K562 (cell line): ENCODE results near the gene CLIP2. TPM values are rescaled to one million over a fixed set of nuclear protein-coding genes. Genes with fewer than 3 reads are reported as not detected.

Experiments
- GTF2F1 ChIP-seq: IDR thresholded peaks from 2 replicates; pipeline ENCODE4 v1.6.1; 2011; ENCODE audit warnings: low read depth, low read length, improper control_type of control experiment
- KDM4B ChIP-seq, 2 experiments: fragments of 450-650 bp in 1 of 2; sonication (generic) in 1 of 2; IDR thresholded peaks; 2 replicates each; pipeline ENCODE4 v1.6.1; 2016 to 2017; ENCODE audit warnings: borderline replicate concordance in 2 of 2, antibody characterized with exemption in 1 of 2, low read depth in 1 of 2, mild to moderate bottlenecking in 1 of 2
- MYNN ChIP-seq, 2 experiments: sonication (generic); formaldehyde crosslinking in 1 of 2; IDR thresholded peaks; 2 replicates each; pipeline versions ENCODE4 v1.5.0 to v1.6.1; 2016 to 2020; ENCODE audit warnings: antibody characterized with exemption in 1 of 2, missing genetic modification reagents in 1 of 2
- NCOA4 ChIP-seq: fragments of 450-650 bp; IDR thresholded peaks from 2 replicates; pipeline ENCODE4 v1.6.1; 2018; ENCODE audit warnings: mild to moderate bottlenecking; ENCODE audit not compliant: partially characterized antibody
- SMAD4 ChIP-seq: fragments of 250-450 bp; sonication (Bioruptor Pico); conservative IDR thresholded peaks from 2 replicates; pipeline ENCODE4 v1.8.0; 2021; ENCODE audit warnings: inconsistent platforms, mild to moderate bottlenecking, moderate library complexity
- ZNF239 ChIP-seq: fragments of 250-450 bp; sonication (Bioruptor Pico); IDR thresholded peaks from 2 replicates; pipeline ENCODE4 v1.4.0; 2020; ENCODE audit warnings: mild to moderate bottlenecking
- ZNF551 ChIP-seq: fragments of 250-450 bp; sonication (Bioruptor Pico); IDR thresholded peaks from 2 replicates; pipeline ENCODE4 v1.5.0; 2021; ENCODE audit warnings: mild to moderate bottlenecking, moderate library complexity
- ZNF583 ChIP-seq: fragments of 250-450 bp; sonication (Bioruptor Pico); IDR thresholded peaks from 2 replicates; pipeline ENCODE4 v1.4.0; 2020
- ZNF644 ChIP-seq: fragments of 200-800 bp; sonication (Bioruptor generic); IDR thresholded peaks from 2 replicates; pipeline ENCODE4 v1.6.1; 2016; ENCODE audit warnings: low read depth, missing genetic modification characterization, missing compliant biosample characterization
- ZNF696 ChIP-seq: fragments of 250-450 bp; sonication (Bioruptor Pico); conservative IDR thresholded peaks from 2 replicates; pipeline ENCODE4 v1.4.0; 2020; ENCODE audit warnings: mild to moderate bottlenecking, moderate library complexity
- polyA plus RNA-seq, 8 experiments: library from polyadenylated mRNA; depleted of rRNA in 4 of 8; stranded (reverse) in 5 of 8; unstranded in 3 of 8; fragments of >200 nt; fragmentation: Nextera tagmentation in 2 of 8; fragmentation: Illumina TruSeq in 1 of 8; extraction: Ambion mirVana in 2 of 8; extraction: Trizol in 1 of 8; gene quantifications; 2 replicates each; pipeline versions ENCODE4 v1.2.1 to v1.2.3, GENCODE V29; 2011 to 2014; ENCODE audit warnings: inconsistent platforms in 1 of 8, missing spikeins in 1 of 8
- total RNA-seq, 7 experiments: library from RNA; depleted of rRNA in 6 of 7; stranded (reverse); fragments of >200 nt in 6 of 7; fragmentation: Illumina TruSeq in 2 of 7; extraction: Trizol in 2 of 7; gene quantifications; 2 replicates each; pipeline versions ENCODE4 v1.2.1 to v1.2.3, GENCODE V29; 2011 to 2021; ENCODE audit warnings: low replicate concordance in 1 of 7
- TF ChIP-seq, protein P1 (sequence below): fragments of 450-650 bp; IDR thresholded peaks from 2 replicates; pipeline ENCODE4 v1.6.1; 2016; ENCODE audit warnings: missing biosample characterization, missing genetic modification characterization
- TF ChIP-seq, protein P2 (sequence below): fragments of 450-650 bp; IDR thresholded peaks from 2 replicates; pipeline ENCODE4 v1.6.1; 2017; ENCODE audit warnings: mild to moderate bottlenecking, moderate library complexity
- TF ChIP-seq, protein P3 (sequence below): fragments of 450-650 bp; IDR thresholded peaks from 2 replicates; pipeline ENCODE4 v1.7.1; 2018; ENCODE audit warnings: mild to moderate bottlenecking, low read depth; ENCODE audit not compliant: partially characterized antibody
- TF ChIP-seq, protein P4 (sequence below): sonication (generic); formaldehyde crosslinking; IDR thresholded peaks from 2 replicates; pipeline ENCODE4 v1.5.0; 2020; ENCODE audit warnings: missing genetic modification reagents
- TF ChIP-seq, protein P5 (sequence below): fragments of 250-450 bp; sonication (Bioruptor Pico); IDR thresholded peaks from 2 replicates; pipeline ENCODE4 v1.6.1; 2021; ENCODE audit warnings: mild to moderate bottlenecking
- TF ChIP-seq, protein P6 (sequence below), 2 experiments: IDR thresholded peaks; 2 replicates each; pipeline ENCODE4 v1.6.1; 2011; ENCODE audit warnings: borderline replicate concordance in 1 of 2, control low read depth in 1 of 2, low read depth in 1 of 2, low read length in 1 of 2, mild to moderate bottlenecking in 1 of 2, mixed read lengths in 1 of 2, moderate library complexity in 1 of 2; ENCODE audit not compliant: insufficient read depth in 1 of 2, insufficient read length in 1 of 2, poor library complexity in 1 of 2, severe bottlenecking in 1 of 2; ENCODE audit errors: extremely low read depth in 1 of 2
- TF ChIP-seq, protein P7 (sequence below): IDR thresholded peaks from 2 replicates; pipeline ENCODE4 v1.6.1; 2016; ENCODE audit warnings: missing genetic modification characterization, missing compliant biosample characterization

CLIP2 gene
- total and polyA plus RNA-seq, 9 of the 15 experiments (the other 6 are each of a cell fraction or from before 2014, with no cell fraction given), result 0.07 to 5.4 (median 2.1) TPM

DNA sequence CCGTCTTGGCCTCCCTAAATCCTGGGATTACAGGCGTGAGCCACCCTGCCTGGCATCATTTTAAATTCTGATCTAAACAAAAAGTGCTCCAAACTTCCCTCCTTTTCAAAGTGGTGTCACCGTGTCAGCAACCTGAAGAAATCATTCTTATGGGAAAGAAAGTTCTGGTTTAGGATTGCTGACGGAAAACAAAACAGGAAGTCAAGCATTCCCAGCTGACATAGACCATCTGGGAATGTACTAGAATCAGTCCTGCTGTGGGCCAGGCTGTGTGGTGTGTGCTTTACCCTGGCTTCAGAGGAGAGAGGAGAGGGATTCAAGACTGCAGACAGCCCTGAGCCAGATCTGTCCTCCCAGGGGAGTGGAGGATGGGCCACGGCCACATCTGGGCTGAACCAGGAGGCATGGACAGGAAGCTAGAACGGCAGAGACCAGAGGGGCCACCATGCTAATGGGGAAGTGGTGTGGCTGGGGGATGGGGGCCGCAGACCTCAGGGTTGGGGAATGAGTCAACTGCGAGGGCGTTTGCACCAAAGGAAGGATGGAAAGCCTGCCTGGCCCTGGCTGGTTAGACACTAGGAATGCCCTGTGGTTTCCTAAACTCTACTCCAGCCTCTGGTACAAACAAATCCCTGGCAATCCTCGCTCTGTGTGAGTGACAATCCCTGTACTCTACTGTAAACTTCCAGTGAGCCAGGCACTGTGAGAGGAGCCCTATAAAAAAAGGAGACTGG, 16.7 kb upstream of the CLIP2 start (continued):
- TF ChIP-seq, protein P1, sequence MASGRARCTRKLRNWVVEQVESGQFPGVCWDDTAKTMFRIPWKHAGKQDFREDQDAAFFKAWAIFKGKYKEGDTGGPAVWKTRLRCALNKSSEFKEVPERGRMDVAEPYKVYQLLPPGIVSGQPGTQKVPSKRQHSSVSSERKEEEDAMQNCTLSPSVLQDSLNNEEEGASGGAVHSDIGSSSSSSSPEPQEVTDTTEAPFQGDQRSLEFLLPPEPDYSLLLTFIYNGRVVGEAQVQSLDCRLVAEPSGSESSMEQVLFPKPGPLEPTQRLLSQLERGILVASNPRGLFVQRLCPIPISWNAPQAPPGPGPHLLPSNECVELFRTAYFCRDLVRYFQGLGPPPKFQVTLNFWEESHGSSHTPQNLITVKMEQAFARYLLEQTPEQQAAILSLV, result no peak
- TF ChIP-seq ZNF583 (CRISPR knock-in tag) (no peak), ZNF239 (CRISPR knock-in tag) (no peak), ZNF644 (no peak), KDM4B (IDR thresholded peaks at IDR 0.05; ENCODE audit: borderline replicate concordance in 2 of 2, low read depth in 1 of 2) (peak in 1 of 2 experiments; percentile 87; a peak in 1 of 4 replicates), SMAD4 (CRISPR knock-in tag) (peak; percentile 61; the same call in 1 of the 2 replicates), ZNF696 (CRISPR knock-in tag) (no peak), MYNN (IDR thresholded peaks at IDR 0.05) (peak; percentile 81; the same call in 1 of the 2 replicates), MYNN (CRISPR knock-in tag; IDR thresholded peaks at IDR 0.05) (no peak), NCOA4 (no peak), GTF2F1 (no peak), ZNF551 (CRISPR knock-in tag) (no peak)
- TF ChIP-seq, protein P2, sequence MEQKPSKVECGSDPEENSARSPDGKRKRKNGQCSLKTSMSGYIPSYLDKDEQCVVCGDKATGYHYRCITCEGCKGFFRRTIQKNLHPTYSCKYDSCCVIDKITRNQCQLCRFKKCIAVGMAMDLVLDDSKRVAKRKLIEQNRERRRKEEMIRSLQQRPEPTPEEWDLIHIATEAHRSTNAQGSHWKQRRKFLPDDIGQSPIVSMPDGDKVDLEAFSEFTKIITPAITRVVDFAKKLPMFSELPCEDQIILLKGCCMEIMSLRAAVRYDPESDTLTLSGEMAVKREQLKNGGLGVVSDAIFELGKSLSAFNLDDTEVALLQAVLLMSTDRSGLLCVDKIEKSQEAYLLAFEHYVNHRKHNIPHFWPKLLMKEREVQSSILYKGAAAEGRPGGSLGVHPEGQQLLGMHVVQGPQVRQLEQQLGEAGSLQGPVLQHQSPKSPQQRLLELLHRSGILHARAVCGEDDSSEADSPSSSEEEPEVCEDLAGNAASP, result no peak
- TF ChIP-seq, protein P3, sequence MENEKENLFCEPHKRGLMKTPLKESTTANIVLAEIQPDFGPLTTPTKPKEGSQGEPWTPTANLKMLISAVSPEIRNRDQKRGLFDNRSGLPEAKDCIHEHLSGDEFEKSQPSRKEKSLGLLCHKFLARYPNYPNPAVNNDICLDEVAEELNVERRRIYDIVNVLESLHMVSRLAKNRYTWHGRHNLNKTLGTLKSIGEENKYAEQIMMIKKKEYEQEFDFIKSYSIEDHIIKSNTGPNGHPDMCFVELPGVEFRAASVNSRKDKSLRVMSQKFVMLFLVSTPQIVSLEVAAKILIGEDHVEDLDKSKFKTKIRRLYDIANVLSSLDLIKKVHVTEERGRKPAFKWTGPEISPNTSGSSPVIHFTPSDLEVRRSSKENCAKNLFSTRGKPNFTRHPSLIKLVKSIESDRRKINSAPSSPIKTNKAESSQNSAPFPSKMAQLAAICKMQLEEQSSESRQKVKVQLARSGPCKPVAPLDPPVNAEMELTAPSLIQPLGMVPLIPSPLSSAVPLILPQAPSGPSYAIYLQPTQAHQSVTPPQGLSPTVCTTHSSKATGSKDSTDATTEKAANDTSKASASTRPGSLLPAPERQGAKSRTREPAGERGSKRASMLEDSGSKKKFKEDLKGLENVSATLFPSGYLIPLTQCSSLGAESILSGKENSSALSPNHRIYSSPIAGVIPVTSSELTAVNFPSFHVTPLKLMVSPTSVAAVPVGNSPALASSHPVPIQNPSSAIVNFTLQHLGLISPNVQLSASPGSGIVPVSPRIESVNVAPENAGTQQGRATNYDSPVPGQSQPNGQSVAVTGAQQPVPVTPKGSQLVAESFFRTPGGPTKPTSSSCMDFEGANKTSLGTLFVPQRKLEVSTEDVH, result no peak
- TF ChIP-seq, protein P4, sequence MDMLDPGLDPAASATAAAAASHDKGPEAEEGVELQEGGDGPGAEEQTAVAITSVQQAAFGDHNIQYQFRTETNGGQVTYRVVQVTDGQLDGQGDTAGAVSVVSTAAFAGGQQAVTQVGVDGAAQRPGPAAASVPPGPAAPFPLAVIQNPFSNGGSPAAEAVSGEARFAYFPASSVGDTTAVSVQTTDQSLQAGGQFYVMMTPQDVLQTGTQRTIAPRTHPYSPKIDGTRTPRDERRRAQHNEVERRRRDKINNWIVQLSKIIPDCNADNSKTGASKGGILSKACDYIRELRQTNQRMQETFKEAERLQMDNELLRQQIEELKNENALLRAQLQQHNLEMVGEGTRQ (CRISPR knock-in tag), result no peak
- TF ChIP-seq, protein P5, sequence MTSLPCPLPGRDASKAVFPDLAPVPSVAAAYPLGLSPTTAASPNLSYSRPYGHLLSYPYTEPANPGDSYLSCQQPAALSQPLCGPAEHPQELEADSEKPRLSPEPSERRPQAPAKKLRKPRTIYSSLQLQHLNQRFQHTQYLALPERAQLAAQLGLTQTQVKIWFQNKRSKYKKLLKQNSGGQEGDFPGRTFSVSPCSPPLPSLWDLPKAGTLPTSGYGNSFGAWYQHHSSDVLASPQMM (CRISPR knock-in tag), result no peak
- TF ChIP-seq, protein P6, sequence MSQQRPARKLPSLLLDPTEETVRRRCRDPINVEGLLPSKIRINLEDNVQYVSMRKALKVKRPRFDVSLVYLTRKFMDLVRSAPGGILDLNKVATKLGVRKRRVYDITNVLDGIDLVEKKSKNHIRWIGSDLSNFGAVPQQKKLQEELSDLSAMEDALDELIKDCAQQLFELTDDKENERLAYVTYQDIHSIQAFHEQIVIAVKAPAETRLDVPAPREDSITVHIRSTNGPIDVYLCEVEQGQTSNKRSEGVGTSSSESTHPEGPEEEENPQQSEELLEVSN (IDR thresholded peaks at IDR 0.05; ENCODE audit: borderline replicate concordance in 1 of 2, extremely low read depth in 1 of 2, insufficient read depth in 1 of 2, insufficient read length in 1 of 2, low read depth in 1 of 2, low read length in 1 of 2, poor library complexity in 1 of 2, severe bottlenecking in 1 of 2), result peak in 1 of 2 experiments; percentile 15
- TF ChIP-seq, protein P7, sequence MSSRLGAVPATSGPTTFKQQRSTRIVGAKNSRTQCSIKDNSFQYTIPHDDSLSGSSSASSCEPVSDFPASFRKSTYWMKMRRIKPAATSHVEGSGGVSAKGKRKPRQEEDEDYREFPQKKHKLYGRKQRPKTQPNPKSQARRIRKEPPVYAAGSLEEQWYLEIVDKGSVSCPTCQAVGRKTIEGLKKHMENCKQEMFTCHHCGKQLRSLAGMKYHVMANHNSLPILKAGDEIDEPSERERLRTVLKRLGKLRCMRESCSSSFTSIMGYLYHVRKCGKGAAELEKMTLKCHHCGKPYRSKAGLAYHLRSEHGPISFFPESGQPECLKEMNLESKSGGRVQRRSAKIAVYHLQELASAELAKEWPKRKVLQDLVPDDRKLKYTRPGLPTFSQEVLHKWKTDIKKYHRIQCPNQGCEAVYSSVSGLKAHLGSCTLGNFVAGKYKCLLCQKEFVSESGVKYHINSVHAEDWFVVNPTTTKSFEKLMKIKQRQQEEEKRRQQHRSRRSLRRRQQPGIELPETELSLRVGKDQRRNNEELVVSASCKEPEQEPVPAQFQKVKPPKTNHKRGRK (tag), result no peak
